Gastrocnemius medialis (tissue), 4 donors: ENCODE results near the gene LRMDA.

ENCODE experiments used
- POLR2A ChIP-seq, 2 donors: fragments of 450-650 bp; IDR thresholded peaks; one replicate each; pipeline ENCODE4 v1.6.1; 2017; ENCODE audit warnings: antibody characterized with exemption in 2 of 2, mild to moderate bottlenecking in 2 of 2, moderate library complexity in 2 of 2
- TF ChIP-seq, protein P1 (sequence below), 5 experiments: fragments of 450-650 bp in 3 of 5; fragments of 200-600 bp in 2 of 5; sonication (generic) in 2 of 5; IDR thresholded peaks in 4 of 5; conservative IDR thresholded peaks in 1 of 5; 1 replicate in 4 of 5; 2 replicates in 1 of 5; pipeline ENCODE4 v1.5.1; 2016 to 2019; ENCODE audit warnings: antibody characterized with exemption in 5 of 5, mild to moderate bottlenecking in 3 of 5, moderate library complexity in 3 of 5

DNA sequence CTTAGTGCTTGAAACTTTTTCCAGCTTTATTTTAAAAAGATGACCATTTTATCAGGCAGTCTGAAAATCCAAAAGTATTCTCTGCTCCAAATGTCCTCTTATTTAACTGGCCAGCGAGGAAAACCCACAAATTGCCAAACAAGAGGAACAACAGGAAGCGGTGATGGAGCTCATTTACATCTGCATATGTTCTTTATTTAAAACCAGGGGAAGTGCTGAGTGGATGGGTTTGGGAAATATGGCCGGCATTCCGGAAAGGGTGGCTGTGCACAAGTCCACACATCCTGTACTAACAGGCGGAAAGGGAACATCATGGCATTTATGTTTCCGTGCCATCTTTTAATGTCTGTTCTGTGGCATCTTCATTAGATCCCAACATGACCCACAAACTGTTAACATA is 974.5 kb downstream of the LRMDA start:
- TF ChIP-seq, protein P1, sequence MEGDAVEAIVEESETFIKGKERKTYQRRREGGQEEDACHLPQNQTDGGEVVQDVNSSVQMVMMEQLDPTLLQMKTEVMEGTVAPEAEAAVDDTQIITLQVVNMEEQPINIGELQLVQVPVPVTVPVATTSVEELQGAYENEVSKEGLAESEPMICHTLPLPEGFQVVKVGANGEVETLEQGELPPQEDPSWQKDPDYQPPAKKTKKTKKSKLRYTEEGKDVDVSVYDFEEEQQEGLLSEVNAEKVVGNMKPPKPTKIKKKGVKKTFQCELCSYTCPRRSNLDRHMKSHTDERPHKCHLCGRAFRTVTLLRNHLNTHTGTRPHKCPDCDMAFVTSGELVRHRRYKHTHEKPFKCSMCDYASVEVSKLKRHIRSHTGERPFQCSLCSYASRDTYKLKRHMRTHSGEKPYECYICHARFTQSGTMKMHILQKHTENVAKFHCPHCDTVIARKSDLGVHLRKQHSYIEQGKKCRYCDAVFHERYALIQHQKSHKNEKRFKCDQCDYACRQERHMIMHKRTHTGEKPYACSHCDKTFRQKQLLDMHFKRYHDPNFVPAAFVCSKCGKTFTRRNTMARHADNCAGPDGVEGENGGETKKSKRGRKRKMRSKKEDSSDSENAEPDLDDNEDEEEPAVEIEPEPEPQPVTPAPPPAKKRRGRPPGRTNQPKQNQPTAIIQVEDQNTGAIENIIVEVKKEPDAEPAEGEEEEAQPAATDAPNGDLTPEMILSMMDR (IDR thresholded peaks at IDR 0.05 in 4 of 5, conservative IDR thresholded peaks at IDR 0.05 in 1 of 5): no peak
- TF ChIP-seq POLR2A (IDR thresholded peaks at IDR 0.05): no peak
